ENCODE measurements around the gene SVOP.

The SVOP gene

GRCh38 chr12:108980831-108981618 lies 39.8 kb downstream of the SVOP start:
- no peaks in the 10 kb centered on the region for H3K27me3 ChIP-seq (ENCODE audit: control insufficient read depth in 2 of 2, insufficient read depth in 2 of 2, low read length in 2 of 2)
- no peak overlapping the region for H3K9ac ChIP-seq (ENCODE audit: low read depth in 1 of 2, low read length in 2 of 2)
- no peaks in the 10 kb centered on the region for H3K36me3 ChIP-seq (ENCODE audit: control insufficient read depth in 2 of 2, insufficient read depth in 2 of 2, low read length in 2 of 2)
- no peak overlapping the region for H3K27ac ChIP-seq (ENCODE audit: low read depth in 2 of 2, low read length in 2 of 2)
- H3K4me3 ChIP-seq (ENCODE audit: low read length in 2 of 2) = no peak overlapping the region
- H3K4me1 ChIP-seq (ENCODE audit: control insufficient read depth in 2 of 2, insufficient read depth in 2 of 2, low read length in 2 of 2) = no peaks in the 10 kb centered on the region
- H3K9me3 ChIP-seq (ENCODE audit: control insufficient read depth in 2 of 2, low read length in 2 of 2) = no peaks in the 10 kb centered on the region

- H3K9ac ChIP-seq (ENCODE audit: low read depth in 1 of 2, low read length in 2 of 2) = no peak overlapping the region
- no peaks in the 10 kb centered on the region for H3K9me3 ChIP-seq (ENCODE audit: control insufficient read depth in 2 of 2, low read length in 2 of 2)
- H3K4me3 ChIP-seq (ENCODE audit: low read length in 2 of 2) = no peak overlapping the region
- H3K27me3 ChIP-seq (ENCODE audit: control insufficient read depth in 2 of 2, insufficient read depth in 2 of 2, low read length in 2 of 2) = no peaks in the 10 kb centered on the region
- H3K4me1 ChIP-seq (ENCODE audit: control insufficient read depth in 2 of 2, insufficient read depth in 2 of 2, low read length in 2 of 2) = no peaks in the 10 kb centered on the region
- H3K36me3 ChIP-seq (ENCODE audit: control insufficient read depth in 2 of 2, insufficient read depth in 2 of 2, low read length in 2 of 2) = no peaks in the 10 kb centered on the region
- H3K27ac ChIP-seq (ENCODE audit: low read depth in 2 of 2, low read length in 2 of 2) = no peak overlapping the region
Observed at GRCh38 chr12:108977360-108977759, 43.5 kb downstream of the SVOP start.

- H3K9me3 ChIP-seq (ENCODE audit: control insufficient read depth in 2 of 2, low read length in 2 of 2) = no peaks in the 10 kb centered on the region
- no peak overlapping the region for H3K27ac ChIP-seq (ENCODE audit: low read depth in 2 of 2, low read length in 2 of 2)
- H3K27me3 ChIP-seq (ENCODE audit: control insufficient read depth in 2 of 2, insufficient read depth in 2 of 2, low read length in 2 of 2) = no peaks in the 10 kb centered on the region
- no peaks in the 10 kb centered on the region for H3K36me3 ChIP-seq (ENCODE audit: control insufficient read depth in 2 of 2, insufficient read depth in 2 of 2, low read length in 2 of 2)
- H3K4me1 ChIP-seq (ENCODE audit: control insufficient read depth in 2 of 2, insufficient read depth in 2 of 2, low read length in 2 of 2) = no peaks in the 10 kb centered on the region
- H3K4me3 ChIP-seq (ENCODE audit: low read length in 2 of 2) = no peak overlapping the region
- H3K9ac ChIP-seq (ENCODE audit: low read depth in 1 of 2, low read length in 2 of 2) = no peak overlapping the region
Observed at GRCh38 chr12:108975024-108975593, 45.8 kb downstream of the SVOP start.

- Histone ChIP-seq H3K27me3 (ENCODE audit: control insufficient read depth in 2 of 2, insufficient read depth in 2 of 2, low read length in 2 of 2) (no peaks in the 10 kb centered on the region), H3K9ac (ENCODE audit: low read depth in 1 of 2, low read length in 2 of 2) (no peak overlapping the region), H3K36me3 (ENCODE audit: control insufficient read depth in 2 of 2, insufficient read depth in 2 of 2, low read length in 2 of 2) (no peaks in the 10 kb centered on the region), H3K27ac (ENCODE audit: low read depth in 2 of 2, low read length in 2 of 2) (no peak overlapping the region), H3K4me3 (ENCODE audit: low read length in 2 of 2) (no peak overlapping the region), H3K4me1 (ENCODE audit: control insufficient read depth in 2 of 2, insufficient read depth in 2 of 2, low read length in 2 of 2) (no peaks in the 10 kb centered on the region), H3K9me3 (ENCODE audit: control insufficient read depth in 2 of 2, low read length in 2 of 2) (no peaks in the 10 kb centered on the region)
Observed at GRCh38 chr12:108973629-108974152, 47.2 kb downstream of the SVOP start.

- Histone ChIP-seq H3K27ac (ENCODE audit: low read depth in 2 of 2, low read length in 2 of 2) (no peak overlapping the region), H3K4me3 (ENCODE audit: low read length in 2 of 2) (no peak overlapping the region), H3K36me3 (ENCODE audit: control insufficient read depth in 2 of 2, insufficient read depth in 2 of 2, low read length in 2 of 2) (no peaks in the 10 kb centered on the region), H3K9me3 (ENCODE audit: control insufficient read depth in 2 of 2, low read length in 2 of 2) (no peaks in the 10 kb centered on the region), H3K9ac (ENCODE audit: low read depth in 1 of 2, low read length in 2 of 2) (no peak overlapping the region), H3K4me1 (ENCODE audit: control insufficient read depth in 2 of 2, insufficient read depth in 2 of 2, low read length in 2 of 2) (no peaks in the 10 kb centered on the region), H3K27me3 (ENCODE audit: control insufficient read depth in 2 of 2, insufficient read depth in 2 of 2, low read length in 2 of 2) (no peaks in the 10 kb centered on the region)
Observed at GRCh38 chr12:108972358-108972757, 48.5 kb downstream of the SVOP start.

GRCh38 chr12:108969622-108970021 lies 51.2 kb downstream of the SVOP start:
- Histone ChIP-seq H3K4me1 (ENCODE audit: control insufficient read depth in 2 of 2, insufficient read depth in 2 of 2, low read length in 2 of 2) (no peaks in the 10 kb centered on the region), H3K4me3 (ENCODE audit: low read length in 2 of 2) (no peak overlapping the region), H3K9me3 (ENCODE audit: control insufficient read depth in 2 of 2, low read length in 2 of 2) (no peaks in the 10 kb centered on the region), H3K36me3 (ENCODE audit: control insufficient read depth in 2 of 2, insufficient read depth in 2 of 2, low read length in 2 of 2) (no peaks in the 10 kb centered on the region), H3K27ac (ENCODE audit: low read depth in 2 of 2, low read length in 2 of 2) (no peak overlapping the region), H3K9ac (ENCODE audit: low read depth in 1 of 2, low read length in 2 of 2) (no peak overlapping the region), H3K27me3 (ENCODE audit: control insufficient read depth in 2 of 2, insufficient read depth in 2 of 2, low read length in 2 of 2) (no peaks in the 10 kb centered on the region)

- no peaks in the 10 kb centered on the region for H3K36me3 ChIP-seq (ENCODE audit: control insufficient read depth in 2 of 2, insufficient read depth in 2 of 2, low read length in 2 of 2)
- H3K4me3 ChIP-seq (ENCODE audit: low read length in 2 of 2) = no peak overlapping the region
- no peak overlapping the region for H3K9ac ChIP-seq (ENCODE audit: low read depth in 1 of 2, low read length in 2 of 2)
- no peak overlapping the region for H3K27ac ChIP-seq (ENCODE audit: low read depth in 2 of 2, low read length in 2 of 2)
- H3K27me3 ChIP-seq (ENCODE audit: control insufficient read depth in 2 of 2, insufficient read depth in 2 of 2, low read length in 2 of 2) = no peaks in the 10 kb centered on the region
- no peaks in the 10 kb centered on the region for H3K4me1 ChIP-seq (ENCODE audit: control insufficient read depth in 2 of 2, insufficient read depth in 2 of 2, low read length in 2 of 2)
- H3K9me3 ChIP-seq (ENCODE audit: control insufficient read depth in 2 of 2, low read length in 2 of 2) = no peaks in the 10 kb centered on the region
Observed at GRCh38 chr12:108967869-108968540, 52.9 kb downstream of the SVOP start.

- H3K27me3 ChIP-seq (ENCODE audit: control insufficient read depth in 2 of 2, insufficient read depth in 2 of 2, low read length in 2 of 2) = no peaks in the 10 kb centered on the region
- H3K9me3 ChIP-seq (ENCODE audit: control insufficient read depth in 2 of 2, low read length in 2 of 2) = no peaks in the 10 kb centered on the region
- H3K27ac ChIP-seq (ENCODE audit: low read depth in 2 of 2, low read length in 2 of 2) = no peak overlapping the region
- H3K9ac ChIP-seq (ENCODE audit: low read depth in 1 of 2, low read length in 2 of 2) = no peak overlapping the region
- no peaks in the 10 kb centered on the region for H3K36me3 ChIP-seq (ENCODE audit: control insufficient read depth in 2 of 2, insufficient read depth in 2 of 2, low read length in 2 of 2)
- H3K4me3 ChIP-seq (ENCODE audit: low read length in 2 of 2) = no peak overlapping the region
- H3K4me1 ChIP-seq (ENCODE audit: control insufficient read depth in 2 of 2, insufficient read depth in 2 of 2, low read length in 2 of 2) = no peaks in the 10 kb centered on the region
Observed at GRCh38 chr12:108966378-108967151, 54.3 kb downstream of the SVOP start.

GRCh38 chr12:108965886-108966285 lies 55.0 kb downstream of the SVOP start:
- H3K27me3 ChIP-seq (ENCODE audit: control insufficient read depth in 2 of 2, insufficient read depth in 2 of 2, low read length in 2 of 2) = no peaks in the 10 kb centered on the region
- no peaks in the 10 kb centered on the region for H3K9me3 ChIP-seq (ENCODE audit: control insufficient read depth in 2 of 2, low read length in 2 of 2)
- no peaks in the 10 kb centered on the region for H3K4me1 ChIP-seq (ENCODE audit: control insufficient read depth in 2 of 2, insufficient read depth in 2 of 2, low read length in 2 of 2)
- no peak overlapping the region for H3K9ac ChIP-seq (ENCODE audit: low read depth in 1 of 2, low read length in 2 of 2)
- no peak overlapping the region for H3K27ac ChIP-seq (ENCODE audit: low read depth in 2 of 2, low read length in 2 of 2)
- H3K4me3 ChIP-seq (ENCODE audit: low read length in 2 of 2) = no peak overlapping the region
- no peaks in the 10 kb centered on the region for H3K36me3 ChIP-seq (ENCODE audit: control insufficient read depth in 2 of 2, insufficient read depth in 2 of 2, low read length in 2 of 2)
